Measurements from ENCODE around the gene KLHL3. TPM values are rescaled to one million over a fixed set of nuclear protein-coding genes. Genes with fewer than 3 reads are reported as not detected.

Gene KLHL3
- total RNA-seq, 1 donor from 2014 or later: 3.5 TPM

GRCh38 chr5:137708796-137709559 is 26.9 kb downstream of the KLHL3 start:
- DNase-seq (ENCODE audit: low spot score): no peak

DNA sequence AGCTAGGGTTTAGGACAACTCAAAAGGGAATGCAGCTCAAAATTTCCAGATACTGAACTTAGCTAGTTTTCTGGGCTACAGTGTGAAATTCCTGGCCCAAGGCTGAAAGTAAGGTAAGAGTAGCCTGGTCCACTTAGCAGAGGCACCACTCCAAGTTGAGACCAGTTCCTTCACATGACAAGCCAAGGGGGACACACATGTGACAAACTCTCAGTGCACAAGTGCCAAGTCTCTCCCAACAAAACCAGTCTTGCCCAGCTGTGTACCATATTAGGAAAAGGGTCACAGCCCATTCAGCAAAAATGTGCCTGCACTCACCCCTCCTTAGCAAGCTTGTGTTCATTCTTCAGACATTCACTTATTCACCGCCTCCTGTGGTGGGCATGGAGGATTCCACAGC is 27.8 kb downstream of the KLHL3 start:
- DNase-seq (ENCODE audit: low spot score): no peak

- no peak for DNase-seq (ENCODE audit: low spot score)
Measured at GRCh38 chr5:137706841-137707240, 29.0 kb downstream of the KLHL3 start.

GRCh38 chr5:137705106-137705505 is 30.8 kb downstream of the KLHL3 start:
- no peak for DNase-seq (ENCODE audit: low spot score)

DNA sequence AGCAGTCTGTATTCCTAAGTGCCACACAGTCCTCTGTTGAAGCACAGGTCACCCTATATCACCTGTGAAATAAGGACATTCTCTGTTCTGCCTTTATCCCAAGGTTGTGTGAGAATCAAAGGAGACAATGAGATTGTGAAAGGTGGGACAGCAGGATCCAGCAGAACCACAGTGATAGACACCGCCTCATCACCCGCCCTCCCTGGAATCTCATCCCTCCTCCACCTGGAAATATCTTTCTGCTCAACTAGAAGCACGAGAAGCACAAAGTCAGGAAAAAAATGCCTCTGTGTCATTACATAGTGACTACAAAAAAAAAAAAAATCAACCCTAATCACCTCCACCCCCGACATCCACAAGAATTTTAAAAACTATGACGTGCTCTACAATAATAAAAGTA is 32.3 kb downstream of the KLHL3 start:
- DNase-seq (ENCODE audit: low spot score): no peak

GRCh38 chr5:137700282-137700680 is 35.6 kb downstream of the KLHL3 start:
- no peak for DNase-seq (ENCODE audit: low spot score)

GRCh38 chr5:137699336-137700281 is 36.3 kb downstream of the KLHL3 start:
- DNase-seq (ENCODE audit: low spot score): no peak

DNA sequence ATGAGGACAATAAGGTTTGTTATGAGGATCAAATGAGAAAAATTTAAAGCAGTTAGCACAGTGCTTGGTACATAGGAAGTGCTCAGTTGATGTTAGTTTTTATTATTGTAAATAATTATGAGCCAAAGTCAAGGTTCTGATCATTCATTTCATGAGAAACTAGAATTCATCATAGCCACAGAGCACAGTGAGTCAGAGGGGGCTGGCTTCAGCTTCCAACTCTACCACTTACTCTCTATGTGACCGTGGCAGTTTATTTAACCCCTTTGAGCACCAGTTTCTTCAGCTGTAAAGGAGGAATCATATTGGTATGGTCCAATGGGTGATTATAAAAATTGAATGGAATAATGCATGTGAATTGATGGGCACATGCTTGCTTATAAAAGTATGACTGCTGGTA is 39.4 kb downstream of the KLHL3 start:
- no peak for DNase-seq (ENCODE audit: low spot score)

DNA sequence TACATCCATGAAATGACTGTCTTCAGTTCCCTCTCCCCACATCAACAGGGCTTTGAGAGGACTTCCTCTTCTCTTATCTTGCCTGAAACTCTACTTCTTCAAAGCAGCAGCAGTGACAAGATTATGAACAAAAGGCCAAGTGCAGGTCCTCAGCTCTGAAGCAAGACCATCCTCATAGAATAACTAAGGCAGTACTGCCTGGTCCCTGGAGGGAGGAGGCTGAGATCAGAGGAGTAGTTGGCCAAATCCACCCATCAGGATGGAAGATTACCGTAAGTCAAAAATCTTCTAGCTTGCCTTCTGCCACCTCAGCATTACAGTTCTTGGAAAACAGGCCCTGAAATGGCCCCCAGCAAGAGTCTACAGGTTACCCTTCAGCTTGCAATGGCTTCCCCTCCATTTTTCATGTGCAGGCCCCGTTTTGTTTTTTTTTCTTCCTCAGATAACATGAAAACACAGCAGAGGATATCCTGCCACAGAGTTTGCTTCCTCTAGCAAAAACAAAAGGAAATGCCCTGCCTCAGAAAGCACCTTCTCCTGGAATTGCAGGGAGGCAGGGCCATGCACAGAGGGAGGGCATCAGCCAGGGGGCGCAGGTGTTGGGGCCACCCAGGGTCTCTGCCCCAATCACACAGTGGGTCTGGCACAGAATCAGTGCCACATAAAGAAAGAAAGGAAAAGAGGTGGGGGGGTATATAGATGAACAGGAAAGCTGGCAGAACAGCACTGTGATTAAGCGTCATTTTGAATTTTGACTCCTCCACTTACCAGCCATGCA is 40.0 kb downstream of the KLHL3 start:
- no peak for DNase-seq (ENCODE audit: low spot score)

- DNase-seq (ENCODE audit: low spot score): no peak
Measured at GRCh38 chr5:137693951-137694721, 41.8 kb downstream of the KLHL3 start.

DNA sequence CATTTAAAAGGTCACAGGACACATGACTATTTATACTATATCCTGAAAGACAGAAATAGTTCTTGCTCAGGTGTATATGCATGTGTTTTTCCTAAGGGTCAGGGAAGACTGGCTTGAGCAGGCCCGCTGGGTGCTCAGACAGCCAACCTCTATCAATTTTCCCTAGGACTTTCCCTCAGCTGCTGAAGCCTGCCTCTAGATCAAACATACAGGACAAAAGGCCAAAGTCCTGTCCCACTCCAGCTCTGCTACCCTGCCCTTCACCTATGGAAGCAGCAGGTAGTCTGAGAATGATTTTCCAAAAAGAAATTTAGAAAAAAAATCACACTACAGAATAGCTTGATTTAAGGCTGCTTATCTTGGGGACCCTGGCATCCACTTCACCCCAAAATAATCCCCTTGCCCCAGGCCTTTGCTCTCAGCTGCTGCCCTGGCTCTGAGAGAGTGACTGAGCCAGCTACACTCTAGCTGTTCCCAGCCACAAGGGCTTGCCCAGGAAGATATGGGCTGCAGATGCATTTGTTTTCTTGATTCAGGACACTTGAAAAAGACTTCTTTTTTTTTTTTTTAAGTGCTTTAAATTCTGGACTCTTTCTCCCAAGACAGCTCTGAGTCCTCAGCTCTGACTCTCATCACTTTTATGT is 42.5 kb downstream of the KLHL3 start:
- DNase-seq (ENCODE audit: low spot score): no peak

DNA sequence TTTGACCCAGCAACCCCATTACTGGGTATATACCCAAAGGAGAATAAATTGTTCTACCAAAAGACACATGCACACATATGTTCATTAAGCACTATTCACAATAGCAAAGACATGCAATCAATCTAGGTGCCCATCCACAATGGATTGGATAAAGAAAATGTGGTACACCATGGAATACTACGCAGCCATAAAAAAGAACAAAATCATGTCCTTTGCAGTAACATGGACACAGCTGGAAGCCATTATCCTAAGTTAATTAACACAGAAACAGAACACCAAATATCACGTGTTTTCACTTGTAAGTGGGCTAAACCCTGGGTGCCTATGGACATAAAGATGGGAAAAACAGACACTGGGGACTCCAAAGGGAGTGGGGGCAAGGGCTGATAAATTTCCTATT is 46.6 kb downstream of the KLHL3 start:
- DNase-seq (ENCODE audit: low spot score): no peak

DNA sequence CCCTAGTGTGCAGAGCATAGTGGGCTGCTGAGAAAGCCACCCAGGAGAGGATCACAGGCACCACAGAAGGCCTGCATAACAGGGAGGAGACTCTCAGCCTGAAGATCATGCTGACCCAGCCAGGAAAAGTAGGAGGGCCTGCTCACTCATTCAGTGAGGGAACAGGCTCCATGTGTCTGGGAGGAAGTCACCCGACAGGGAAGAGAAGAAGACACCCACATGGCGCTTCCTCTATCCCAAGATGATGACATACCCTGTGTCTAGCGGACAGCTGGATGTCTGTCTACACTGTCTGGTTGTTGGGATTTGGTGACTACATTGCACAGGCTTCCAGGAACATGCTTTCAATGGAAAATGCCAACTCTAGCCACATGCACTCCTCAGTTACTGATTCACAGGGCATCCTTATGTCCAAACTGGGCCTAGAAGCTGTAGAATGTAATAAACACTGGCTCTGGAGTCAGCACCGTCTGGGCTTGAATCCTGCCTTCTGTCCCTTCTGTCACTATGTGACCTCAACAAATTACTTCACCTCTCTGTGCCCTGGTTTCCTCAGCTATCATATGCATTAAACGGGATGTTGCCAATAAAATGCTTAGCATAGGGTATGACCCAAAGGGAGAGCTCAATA is 47.6 kb downstream of the KLHL3 start:
- no peak for DNase-seq (ENCODE audit: low spot score)

GRCh38 chr5:137684761-137685160 is 51.1 kb downstream of the KLHL3 start:
- DNase-seq (ENCODE audit: low spot score): no peak

GRCh38 chr5:137681191-137681590 is 54.7 kb downstream of the KLHL3 start:
- DNase-seq (ENCODE audit: low spot score): no peak

GRCh38 chr5:137679910-137680309 is 56.0 kb downstream of the KLHL3 start:
- DNase-seq (ENCODE audit: low spot score): no peak

DNA sequence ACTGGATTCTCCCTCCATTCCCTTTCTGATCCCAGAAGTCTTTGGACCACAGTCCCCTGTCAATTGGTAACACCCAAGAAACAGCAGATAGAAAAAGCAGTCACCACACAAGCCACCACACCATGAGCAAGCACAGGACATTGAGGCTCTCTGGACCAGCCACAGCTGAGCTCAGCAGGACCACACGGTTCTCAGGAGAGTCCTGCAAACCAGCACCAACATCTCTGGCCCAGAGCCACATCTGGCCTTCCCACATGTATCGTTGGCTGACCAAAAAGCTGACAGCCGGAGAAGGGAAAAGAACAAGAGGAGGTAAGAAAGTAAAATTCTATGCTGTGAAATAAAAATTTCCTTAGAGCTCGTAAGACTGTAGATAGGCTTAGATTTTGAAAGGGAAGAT is 56.7 kb downstream of the KLHL3 start:
- DNase-seq (ENCODE audit: low spot score): no peak

GRCh38 chr5:137672881-137673280 is 63.0 kb downstream of the KLHL3 start:
- DNase-seq (ENCODE audit: low spot score): no peak

GRCh38 chr5:137672001-137672400 is 63.9 kb downstream of the KLHL3 start:
- no peak for DNase-seq (ENCODE audit: low spot score)

GRCh38 chr5:137669811-137670210 is 66.1 kb downstream of the KLHL3 start:
- no peak for DNase-seq (ENCODE audit: low spot score)

Measured in mesenteric fat pad (tissue), 1 donor.